ENCODE measurements around the gene IMPA2.

DNA sequence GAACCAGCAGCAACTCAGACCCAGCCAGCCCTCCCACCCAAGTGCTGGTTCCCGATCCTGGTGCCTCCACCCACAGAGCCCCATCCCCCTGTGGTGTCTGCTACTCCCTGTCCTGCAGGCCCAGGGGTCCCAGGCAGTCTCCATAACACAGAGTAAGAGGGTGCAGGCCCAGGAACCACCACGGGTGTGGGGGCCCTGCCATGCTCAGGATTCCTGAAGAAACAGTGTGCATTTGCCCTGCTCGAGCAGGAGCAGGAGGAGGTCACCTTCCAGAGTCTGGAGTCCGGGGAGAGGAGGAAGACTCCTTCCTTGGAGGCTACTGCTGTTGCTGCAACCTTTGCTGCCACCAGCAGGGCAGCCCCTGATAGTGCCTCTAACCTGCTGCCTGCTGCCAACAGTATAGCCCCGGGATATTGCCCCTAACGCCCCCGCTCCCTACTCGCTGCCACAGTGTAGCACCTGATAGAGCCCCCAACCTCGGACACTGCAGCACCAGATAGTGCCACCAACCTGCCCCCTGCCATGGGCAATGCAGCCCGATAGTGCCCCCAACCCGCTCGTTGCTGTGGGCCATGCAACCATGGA lies 65.5 kb downstream of the IMPA2 start:
- TF ChIP-seq CEBPB (IDR thresholded peaks at IDR 0.05; ENCODE audit: low read depth, low read length) (no peak), SUZ12 (IDR thresholded peaks at IDR 0.05; ENCODE audit: low read length) (no peak)
- TF ChIP-seq, protein P1, sequence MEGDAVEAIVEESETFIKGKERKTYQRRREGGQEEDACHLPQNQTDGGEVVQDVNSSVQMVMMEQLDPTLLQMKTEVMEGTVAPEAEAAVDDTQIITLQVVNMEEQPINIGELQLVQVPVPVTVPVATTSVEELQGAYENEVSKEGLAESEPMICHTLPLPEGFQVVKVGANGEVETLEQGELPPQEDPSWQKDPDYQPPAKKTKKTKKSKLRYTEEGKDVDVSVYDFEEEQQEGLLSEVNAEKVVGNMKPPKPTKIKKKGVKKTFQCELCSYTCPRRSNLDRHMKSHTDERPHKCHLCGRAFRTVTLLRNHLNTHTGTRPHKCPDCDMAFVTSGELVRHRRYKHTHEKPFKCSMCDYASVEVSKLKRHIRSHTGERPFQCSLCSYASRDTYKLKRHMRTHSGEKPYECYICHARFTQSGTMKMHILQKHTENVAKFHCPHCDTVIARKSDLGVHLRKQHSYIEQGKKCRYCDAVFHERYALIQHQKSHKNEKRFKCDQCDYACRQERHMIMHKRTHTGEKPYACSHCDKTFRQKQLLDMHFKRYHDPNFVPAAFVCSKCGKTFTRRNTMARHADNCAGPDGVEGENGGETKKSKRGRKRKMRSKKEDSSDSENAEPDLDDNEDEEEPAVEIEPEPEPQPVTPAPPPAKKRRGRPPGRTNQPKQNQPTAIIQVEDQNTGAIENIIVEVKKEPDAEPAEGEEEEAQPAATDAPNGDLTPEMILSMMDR (IDR thresholded peaks at IDR 0.05; ENCODE audit: control extremely low read depth in 1 of 3, insufficient read depth in 1 of 3, low read depth in 1 of 3, low read length in 3 of 3) = peak; percentile 54 to 69 (median 62)

Data from H1 (cell line).